NCI-H1048 (cell line): ENCODE measurements around the gene KRTAP2-1.
"Not testable (repeated sequence)": the region's sequence is repeated elsewhere in the genome, so short reads cannot be mapped to it uniquely, and the experiment has no call there.

Experiments used
- DNase-seq: peaks from one replicate; lab custom pipeline; 2025; lab: John Stamatoyannopoulos, UW

The KRTAP2-1 gene

DNA sequence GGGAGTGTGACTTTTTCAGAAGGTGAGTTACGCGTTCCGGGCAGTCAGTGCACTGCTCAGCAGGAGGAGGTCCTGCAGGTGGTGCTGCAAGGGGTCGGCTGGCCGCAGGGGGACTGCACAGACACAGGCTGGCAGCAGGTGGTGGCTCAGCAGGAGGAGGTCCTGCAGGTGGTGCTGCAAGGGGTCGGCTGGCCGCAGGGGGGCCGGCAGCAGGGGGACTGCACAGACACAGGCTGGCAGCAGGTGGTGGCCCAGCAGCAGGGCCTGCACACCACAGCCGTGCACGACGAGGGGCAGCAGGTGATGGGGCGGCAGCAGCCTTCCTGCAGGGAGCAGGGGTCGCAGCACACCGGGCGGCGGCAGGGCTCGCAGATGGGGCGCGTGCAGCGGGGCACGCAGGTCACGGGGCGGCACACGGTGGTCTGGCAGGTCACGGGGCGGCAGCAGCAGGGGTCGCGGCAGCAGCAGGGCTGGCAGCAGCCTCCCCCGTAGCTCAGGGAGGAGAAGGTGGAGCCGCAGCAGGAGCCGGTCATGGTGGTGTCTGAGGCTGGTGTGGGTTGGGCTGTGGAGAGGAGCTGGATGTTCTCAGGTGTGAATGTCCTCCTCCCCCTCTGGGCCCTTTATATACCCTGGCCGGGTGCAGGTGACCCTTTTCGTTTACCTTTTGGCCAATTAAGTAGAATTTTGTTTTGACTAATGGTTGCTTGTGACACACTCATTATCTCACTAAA, at the start of gene KRTAP2-1:
TSS of gene KRTAP2-1 (minus strand) at position 582 of the 731 bp plus-strand sequence. CDS start at position 533, 49 bp downstream.
- DNase-seq, result not testable (repeated sequence)

GRCh38 chr17:41096055-41096454, 48.9 kb upstream of the KRTAP2-1 start:
- peak; percentile 53 for DNase-seq

- not testable (repeated sequence) for DNase-seq
Observed at GRCh38 chr17:41088760-41089352, 41.7 kb upstream of the KRTAP2-1 start.

- DNase-seq, result not testable (repeated sequence)
Observed at GRCh38 chr17:41084100-41084856, 37.2 kb upstream of the KRTAP2-1 start, which contains the start of gene KRTAP4-7. Gene KRTAP4-7, plus strand, starts transcription at chr17:41084150. Its CDS starts 57 bp downstream, at chr17:41084207.

GRCh38 chr17:41083427-41083826, 36.3 kb upstream of the KRTAP2-1 start:
- not testable (repeated sequence) for DNase-seq

GRCh38 chr17:41082626-41083025, 35.5 kb upstream of the KRTAP2-1 start:
- no peak for DNase-seq

DNA sequence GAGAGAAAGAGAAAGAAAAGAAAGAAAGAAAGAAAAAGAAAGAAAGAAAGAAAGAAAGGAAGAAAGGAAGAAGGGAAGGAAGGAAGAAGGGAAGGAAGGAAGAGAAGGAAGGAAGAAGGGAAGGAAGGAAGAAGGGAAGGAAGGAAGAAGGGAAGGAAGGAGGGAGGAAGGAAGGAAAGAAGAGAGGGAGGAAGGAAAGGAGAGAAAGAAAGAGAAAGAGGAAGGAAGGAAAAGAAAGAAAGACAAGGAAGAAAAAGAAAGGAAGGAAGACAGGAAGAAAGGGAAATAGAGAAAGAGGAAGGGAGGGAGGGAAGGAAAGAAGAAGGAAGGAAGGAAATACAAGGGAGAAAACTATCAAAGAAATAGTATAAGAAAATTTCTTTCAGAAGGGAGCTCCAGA, 29.7 kb upstream of the KRTAP2-1 start:
- DNase-seq, result no peak

DNA sequence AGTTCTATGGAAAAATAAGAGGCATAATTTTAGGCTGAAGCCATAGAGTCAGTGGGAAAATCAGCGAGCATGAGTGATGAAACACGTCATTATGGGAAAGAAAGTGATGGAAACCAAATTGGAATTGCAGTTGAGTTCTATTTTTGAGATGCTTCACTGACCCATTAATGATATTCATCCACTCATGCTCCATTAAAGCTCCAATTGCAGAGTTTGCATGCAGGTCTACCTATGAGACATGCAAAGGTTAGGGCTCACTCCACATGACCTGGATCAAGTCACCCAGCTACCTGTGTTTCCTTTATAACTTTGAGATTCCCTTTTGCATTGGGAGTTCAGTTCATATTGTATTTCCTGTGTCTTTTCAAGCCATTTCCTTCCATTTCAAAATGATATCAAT, 26.6 kb upstream of the KRTAP2-1 start:
- no peak for DNase-seq

GRCh38 chr17:41071606-41072360, 24.7 kb upstream of the KRTAP2-1 start:
- no peak for DNase-seq

DNA sequence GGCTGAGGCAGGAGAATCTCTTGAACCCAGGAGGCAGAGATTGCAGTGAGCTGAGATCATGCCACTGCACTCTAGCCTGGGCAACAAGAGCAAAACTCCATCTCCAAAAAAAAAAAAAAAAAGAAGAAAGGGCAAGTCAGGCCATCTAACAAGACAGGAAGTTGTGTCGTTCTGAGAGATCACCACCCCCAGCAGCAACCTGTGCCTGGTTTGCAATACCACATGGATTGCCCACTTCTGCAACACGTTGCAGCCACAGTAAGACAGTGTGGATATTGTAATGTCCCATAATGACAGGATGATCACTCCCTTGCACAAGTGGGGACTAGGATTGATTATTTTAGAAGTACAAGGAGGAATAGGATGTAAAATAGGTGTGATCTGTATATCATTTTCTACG, 21.9 kb upstream of the KRTAP2-1 start:
- no peak for DNase-seq

DNA sequence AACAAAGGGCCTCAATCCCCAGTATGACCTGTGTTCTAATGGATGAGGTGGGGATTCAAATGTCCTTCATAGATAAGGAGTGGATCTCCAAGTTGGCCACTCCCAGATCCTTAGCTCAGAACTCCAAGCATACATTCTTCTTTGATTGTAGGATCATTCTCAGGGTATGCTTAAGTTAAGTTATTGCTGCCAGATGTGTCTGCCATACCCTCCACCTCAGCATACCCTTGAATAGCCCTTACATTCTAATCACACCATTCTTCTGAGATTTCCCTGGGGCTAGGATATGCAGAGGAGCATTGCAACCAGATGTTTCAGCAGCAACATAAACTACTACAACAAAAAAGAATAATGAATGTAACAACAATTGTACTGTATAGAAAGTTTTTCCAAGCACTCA, 20.2 kb upstream of the KRTAP2-1 start:
- DNase-seq, result no peak

DNA sequence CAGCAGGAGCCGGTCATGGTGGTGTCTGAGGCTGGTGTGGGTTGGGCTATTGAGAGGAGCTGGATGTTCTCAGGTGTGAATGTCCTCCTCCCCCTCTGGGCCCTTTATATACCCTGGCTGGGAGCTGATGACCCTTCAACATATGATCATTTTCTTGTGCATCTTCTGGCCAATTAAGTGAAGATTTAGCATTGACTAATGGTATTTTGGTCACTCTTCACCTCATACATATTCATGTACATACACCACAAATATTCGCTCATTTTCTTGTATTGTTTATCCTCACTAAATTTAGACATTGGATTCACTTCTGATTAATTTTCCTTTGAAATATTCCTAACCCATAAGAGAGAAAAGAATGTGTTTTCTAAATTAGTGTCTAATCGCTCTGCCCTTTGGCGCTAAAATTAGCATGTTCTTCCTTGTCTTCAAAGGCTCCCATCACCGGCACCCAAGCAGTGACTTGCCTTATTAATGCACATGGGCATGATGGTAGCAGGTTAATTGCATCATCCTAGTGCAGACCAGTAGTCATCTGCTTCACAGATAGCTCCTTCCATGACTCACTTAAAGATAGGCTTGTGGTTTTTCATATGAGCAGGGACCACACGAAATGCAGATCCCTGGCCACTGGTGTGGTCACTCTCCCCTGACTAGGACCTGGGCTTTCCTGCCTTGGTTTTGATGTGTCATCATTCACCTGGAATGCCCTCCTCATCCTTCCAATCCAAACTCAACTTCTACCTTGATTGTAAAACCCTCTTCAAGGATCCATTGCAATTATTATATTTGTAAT, 18.9 kb upstream of the KRTAP2-1 start, which contains the start of gene KRTAP2-4:
TSS of gene KRTAP2-4 (minus strand) at position 51 of the 796 bp plus-strand sequence. CDS start at position 17, 34 bp downstream.
- DNase-seq, result no peak

DNA sequence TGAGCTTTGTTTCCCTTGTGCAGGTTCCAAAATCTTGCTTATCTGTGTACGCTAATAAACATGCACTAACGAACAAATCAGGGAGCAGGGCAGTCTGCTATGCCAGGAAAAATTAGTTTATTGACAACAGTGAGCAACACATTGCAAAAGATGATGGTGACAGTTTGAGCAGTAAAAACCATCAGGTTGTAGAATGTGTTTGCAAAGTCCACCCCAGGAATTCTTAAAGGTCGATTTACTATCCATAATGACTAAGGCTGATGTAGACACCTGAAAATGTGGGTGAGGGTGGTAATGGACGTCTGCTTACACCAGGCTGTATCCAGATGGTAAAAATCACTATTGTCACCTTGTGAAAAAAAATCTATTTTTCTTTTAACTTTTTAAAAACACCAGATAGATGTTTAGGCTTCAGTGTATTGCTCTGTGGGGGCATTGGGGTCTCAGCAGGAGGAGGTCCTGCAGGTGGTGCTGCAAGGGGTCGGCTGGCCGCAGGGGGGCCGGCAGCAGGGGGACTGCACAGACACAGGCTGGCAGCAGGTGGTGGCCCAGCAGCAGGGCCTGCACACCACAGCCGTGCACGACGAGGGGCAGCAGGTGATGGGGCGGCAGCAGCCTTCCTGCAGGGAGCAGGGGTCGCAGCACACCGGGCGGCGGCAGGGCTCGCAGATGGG, 18.0 kb upstream of the KRTAP2-1 start:
- not testable (repeated sequence) for DNase-seq

DNA sequence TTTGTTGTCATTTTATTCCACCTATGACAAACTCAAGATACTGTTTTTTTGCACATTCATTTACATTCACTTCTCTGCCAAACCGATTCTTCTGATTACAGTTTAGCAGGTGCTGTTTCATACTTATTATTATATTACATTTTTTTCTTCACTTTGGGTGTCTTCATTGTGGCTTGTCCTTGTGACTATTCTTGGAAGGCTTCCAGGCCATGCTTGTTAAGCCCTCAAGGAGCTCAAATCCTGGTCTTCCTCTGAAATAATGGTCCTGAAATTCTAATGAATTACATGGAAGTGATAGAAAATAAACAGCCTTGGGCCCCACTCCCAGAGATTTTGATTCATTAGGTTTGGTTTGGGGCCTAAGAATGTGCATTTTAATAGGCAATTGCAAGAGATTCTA, 17.2 kb upstream of the KRTAP2-1 start:
- DNase-seq, result no peak

DNA sequence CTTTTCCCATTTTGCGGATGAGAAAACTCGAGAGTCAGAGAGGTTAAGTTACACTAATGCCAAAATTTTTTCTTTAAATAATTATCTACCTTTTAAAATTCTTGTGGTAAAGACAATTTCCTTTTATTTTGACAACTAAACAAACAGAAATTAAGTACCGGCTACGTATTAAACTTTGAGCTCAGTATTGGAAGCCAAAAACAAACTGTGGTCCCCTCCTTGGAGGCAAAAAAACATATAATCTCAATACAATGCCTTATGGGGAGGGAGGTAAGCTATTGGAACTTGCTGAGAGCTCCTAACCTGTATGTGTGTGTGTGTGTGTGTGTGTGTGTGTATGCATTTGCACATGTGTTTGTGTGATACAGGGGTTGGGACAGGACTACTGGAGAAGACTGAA, 16.3 kb upstream of the KRTAP2-1 start:
- DNase-seq, result no peak

GRCh38 chr17:41061964-41062363, 14.8 kb upstream of the KRTAP2-1 start:
- DNase-seq, result no peak

DNA sequence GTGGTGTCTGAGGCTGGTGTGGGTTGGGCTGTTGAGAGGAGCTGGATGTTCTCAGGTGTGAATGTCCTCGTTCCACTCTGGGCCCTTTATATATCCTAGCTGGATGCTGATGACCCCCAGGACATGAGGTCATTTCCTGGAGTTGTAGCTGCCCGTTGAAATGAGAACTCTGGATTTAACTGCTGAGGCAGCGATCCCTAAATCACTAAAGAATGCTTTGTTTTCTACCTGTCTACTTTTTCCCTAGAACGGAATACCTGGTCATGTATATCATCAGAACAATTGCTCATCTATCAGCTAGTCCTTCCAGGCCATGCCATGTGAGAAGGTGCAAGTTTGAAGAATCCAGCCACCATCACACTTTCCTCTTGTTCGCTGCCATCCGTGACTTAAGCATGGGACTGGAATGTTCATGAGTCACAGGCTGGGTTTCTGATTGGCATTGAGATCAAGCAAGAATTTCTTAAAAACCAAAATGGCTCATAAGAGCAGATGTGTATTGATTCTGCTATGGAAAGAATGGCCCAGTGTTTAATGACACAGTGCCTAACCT, 13.0 kb upstream of the KRTAP2-1 start, which contains the start of gene KRTAP2-3:
TSS of gene KRTAP2-3 (minus strand) at position 63 of the 553 bp plus-strand sequence. CDS start 64 bp downstream, outside the sequence.
- DNase-seq, result no peak

GRCh38 chr17:41059276-41060051, 12.3 kb upstream of the KRTAP2-1 start:
- DNase-seq, result not testable (repeated sequence)

GRCh38 chr17:41058741-41059140, 11.6 kb upstream of the KRTAP2-1 start:
- DNase-seq, result no peak
